CD4-positive, alpha-beta T cell treated with Interleukin-1 beta for 1 hour (primary cell): ENCODE data around the gene DUSP10.

ENCODE experiments used
- DNase-seq, 2 donors: peaks; one replicate each; pipeline ENCODE4 v3.0.0-alpha.2; 2020 to 2022

Gene DUSP10

DNA sequence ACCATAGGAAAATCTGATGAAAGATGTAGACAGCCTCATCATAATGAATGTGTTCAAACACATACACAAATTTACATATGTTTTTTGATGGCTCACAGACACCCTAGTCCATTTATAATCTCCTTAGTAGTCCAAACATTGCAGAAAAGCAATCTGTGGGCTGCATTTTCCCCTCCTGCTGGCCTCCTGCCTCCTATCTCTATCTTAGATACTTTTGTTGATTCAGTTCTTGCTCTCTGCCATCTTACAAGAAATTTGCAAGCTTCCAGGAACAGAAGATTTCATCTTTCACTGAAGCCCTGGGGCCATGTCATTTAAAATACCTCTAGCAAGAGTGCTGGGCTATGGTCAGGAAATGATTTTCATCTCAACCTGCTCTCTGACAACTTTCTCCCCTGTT is 50.6 kb downstream of the DUSP10 start:
- no peak for DNase-seq

DNA sequence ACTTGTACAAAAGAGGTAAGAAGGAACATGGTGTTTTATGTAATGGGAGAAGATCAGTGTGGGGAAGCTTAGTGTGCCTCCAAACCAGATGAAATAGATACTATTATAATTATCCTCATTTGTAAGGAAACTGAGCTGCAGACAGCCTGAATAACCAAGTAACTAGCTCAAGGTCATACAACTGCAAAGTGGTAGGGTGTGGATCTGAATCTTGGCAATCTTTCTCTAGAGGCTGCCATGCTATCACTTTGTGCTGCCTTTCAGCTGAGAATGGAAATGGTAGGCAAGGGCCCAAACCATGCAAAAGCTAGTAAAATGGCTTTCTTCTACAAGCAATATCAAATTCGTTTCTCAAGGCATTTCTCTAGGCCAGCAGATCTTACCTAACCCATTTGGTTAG is 51.0 kb downstream of the DUSP10 start:
- no peak for DNase-seq

- peak; percentile 32 to 34 for DNase-seq
Measured at GRCh38 chr1:221689138-221689537, 52.8 kb downstream of the DUSP10 start.

DNA sequence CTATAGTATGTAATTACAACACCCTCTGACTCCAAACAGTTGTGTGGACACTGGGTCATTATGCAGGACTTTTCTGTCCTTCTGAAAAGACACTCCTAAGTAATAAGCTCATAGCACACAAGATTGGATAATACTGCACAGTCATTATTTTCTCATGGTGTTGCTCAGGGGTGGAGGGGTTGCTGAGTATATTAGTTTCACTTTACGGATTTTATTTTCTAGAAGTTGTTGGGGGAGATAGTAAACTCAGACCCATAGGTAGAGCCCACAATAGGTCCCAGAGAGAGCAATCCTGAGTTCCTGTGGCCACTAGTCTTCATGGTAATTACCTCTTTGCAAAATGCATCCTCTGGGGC is 53.4 kb downstream of the DUSP10 start:
- DNase-seq, result no peak

DNA sequence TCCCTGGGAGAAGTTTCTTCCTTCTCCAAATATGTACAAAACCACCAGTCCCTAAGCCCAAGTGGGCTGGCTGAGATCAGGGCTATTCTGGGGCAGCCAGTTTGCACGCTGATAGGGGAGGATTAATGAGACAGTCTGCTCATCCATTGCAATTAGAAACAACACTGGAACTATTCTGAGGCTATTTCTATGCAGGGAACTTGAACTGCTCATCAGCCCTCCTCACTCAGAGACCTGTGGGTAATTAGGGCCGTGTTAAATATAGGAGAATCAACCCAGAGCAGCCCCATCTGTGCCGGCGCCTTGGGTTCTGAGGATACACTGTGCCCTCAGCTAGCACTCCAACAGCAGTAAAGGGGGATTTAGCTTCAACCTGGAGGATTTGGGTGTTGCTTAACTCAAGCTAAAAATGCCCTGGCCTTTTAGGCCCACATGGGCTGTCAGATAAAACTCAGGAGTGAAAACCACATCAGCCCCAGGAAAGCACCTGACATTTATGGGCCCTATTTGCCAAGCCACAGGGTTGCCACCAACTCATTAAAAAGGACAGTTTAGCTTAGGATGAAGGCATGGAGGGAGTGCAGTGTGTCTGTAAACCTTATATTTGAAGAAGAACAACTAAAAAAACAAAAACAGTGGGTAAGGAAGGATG is 53.9 kb downstream of the DUSP10 start:
- no peak for DNase-seq

GRCh38 chr1:221683681-221684080 is 58.2 kb downstream of the DUSP10 start:
- no peak for DNase-seq

GRCh38 chr1:221680085-221680484 is 61.8 kb downstream of the DUSP10 start:
- no peak for DNase-seq

DNA sequence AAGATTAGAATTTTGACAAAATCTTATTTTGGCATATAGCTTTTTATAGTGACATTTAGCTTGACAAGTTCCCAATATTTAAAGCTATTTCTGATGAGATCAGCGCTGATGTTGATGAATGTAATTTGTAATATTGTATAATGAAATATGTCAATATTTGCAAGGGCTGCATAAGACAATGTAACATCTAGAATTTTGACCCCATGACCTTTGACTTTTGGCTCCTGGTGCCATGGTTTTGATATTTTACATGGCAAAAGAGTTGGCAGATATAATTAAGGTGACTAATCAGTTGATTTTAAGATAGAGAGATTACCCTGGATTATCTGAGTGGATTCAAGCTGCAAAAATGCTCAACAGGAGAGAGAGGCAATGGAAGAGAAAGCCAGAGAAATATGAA is 63.9 kb downstream of the DUSP10 start:
- DNase-seq, result no peak

DNA sequence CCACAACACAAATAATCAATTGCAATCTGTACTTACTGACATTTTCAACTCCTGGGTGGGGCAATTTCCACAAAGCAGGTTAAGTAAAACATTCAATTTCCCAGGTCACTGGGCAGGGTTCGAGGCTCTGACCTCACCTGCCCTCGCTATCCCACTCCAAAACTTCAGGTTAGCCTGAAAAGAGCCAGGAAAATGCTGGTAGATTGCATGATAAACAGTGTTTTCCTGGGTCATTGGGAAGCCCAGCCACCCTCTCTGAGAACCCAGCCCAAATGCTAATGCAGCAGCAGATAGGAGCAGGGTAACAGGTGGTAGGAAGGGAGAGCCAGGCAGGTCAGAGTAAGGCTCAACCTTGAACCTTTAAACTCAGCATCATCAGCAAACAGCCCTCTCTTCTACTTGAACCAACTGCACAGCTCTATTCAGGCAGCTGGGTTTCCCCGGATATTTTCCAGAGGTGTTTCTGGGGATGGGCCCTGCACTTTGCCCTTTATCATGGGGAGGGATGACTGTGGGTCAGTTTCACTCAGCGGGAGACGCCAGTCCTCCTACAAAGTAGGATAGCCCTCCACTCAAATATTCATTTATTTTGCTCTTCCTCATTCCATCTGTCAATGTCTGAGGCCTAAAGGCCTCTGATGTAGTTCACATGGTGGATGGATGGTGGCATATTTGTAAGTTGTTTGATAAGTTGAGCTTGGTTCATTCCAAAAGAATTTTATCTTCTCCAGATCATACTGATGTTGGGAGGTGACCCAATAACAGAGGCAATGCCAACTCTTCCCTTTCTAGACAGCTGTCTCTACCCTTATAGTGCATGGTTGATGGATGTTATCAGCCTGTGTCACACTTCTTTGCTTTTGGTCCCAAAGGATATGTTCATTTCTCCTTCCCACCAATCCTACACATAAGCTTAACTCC is 65.7 kb downstream of the DUSP10 start:
- no peak for DNase-seq

DNA sequence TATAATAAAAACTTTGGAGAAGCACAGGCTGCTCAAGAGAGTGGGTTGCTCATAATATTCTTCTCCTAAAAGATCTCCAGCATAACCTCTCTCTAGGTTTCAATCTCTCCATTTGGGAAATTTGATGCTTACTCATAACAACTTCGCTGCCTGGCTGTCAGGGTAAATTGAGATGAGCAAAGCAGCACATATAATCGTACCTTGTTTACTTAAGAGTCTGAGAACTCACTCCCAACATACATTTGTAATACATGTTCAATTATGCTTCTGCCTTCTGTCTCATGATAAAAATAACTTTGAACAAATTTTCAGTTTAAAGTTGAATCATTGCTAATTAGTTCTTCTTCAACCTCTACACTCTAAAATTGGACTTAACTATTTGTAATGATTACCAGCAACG is 68.9 kb downstream of the DUSP10 start:
- no peak for DNase-seq

- no peak for DNase-seq
Measured at GRCh38 chr1:221672239-221672645, 69.6 kb downstream of the DUSP10 start.

DNA sequence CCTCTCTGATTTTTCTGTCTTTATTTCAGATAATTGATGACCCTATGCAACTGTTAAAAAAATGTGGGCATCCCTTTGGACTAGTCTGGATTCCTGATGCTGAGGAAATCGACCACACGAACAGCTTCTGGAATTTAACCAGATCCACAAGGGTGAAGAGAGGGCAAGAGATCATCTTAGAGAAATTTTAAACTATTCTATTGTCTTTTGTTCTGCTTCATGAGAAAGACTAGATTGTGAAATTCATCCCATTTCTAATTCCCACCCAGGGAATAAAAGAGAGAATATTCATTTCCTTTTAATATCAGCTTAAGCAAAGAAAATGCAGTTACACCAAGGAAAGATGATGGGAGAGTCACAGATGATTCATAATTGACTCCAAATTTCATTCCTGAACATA is 71.8 kb downstream of the DUSP10 start:
- no peak for DNase-seq

DNA sequence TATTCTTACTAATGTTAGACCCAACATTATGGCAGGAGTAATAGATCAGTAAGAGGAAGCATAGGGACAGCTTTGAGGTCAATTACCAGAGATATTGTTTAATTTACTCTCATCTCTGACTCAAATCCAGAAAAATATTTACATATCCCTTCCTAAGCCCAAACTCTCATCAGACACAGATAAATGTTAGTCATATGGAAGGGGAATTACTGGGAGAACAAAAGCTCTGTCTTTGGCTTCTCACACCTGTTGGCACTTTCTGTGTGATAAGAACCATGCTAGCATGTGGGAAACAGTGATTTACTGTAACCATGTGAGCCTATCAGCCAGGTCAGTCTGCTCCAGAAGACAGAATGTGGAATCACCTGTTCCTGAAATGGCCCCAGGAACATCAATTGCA is 72.4 kb downstream of the DUSP10 start:
- no peak for DNase-seq

GRCh38 chr1:221667504-221667903 is 74.4 kb downstream of the DUSP10 start:
- no peak for DNase-seq

DNA sequence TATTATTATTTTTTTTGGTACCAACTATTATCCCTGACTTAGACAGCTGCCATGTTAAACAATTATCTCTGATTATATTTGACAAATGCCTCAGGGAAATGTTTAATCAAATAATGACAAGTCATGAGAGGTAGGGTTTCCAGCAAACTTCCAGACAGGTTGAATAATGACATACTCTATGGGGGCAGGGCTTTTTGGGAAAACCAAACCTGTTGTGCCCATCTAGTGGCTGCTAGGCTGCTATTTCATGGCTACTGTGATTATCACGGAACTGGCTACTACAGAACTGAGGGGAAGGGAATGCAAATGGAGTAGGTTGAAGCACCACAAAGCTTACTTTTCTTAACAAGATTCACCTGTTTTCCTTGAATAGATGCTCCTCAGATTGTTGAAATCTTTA is 77.6 kb downstream of the DUSP10 start:
- no peak for DNase-seq

DNA sequence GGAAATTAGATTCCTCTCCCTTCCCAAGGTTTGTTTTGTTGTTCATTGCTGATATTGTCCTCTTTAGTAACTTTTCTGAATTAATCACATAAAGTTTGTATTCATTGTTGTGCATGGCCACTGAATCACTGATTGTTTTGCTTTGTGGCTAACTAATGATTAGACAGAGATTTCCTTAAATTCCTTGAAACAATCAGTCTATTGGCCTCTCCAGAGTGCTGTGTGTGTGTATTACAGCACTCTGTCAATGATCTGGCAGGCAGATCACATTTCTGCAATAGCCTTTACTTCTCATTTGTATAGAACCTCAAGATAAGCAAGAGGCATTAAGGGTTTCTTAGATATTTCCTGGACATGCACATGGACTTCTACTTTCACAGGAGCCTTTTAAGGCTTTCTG is 78.6 kb downstream of the DUSP10 start:
- DNase-seq, result no peak

- no peak for DNase-seq
Measured at GRCh38 chr1:221655766-221656305, 86.1 kb downstream of the DUSP10 start.
